ENCODE measurements around the gene XKR3. TPM values are rescaled to one million over a fixed set of nuclear protein-coding genes. Genes with fewer than 3 reads are reported as not detected.

Gene XKR3
- total and polyA plus RNA-seq, 2 experiments from 2014 or later = not detected

- no peak for TF ChIP-seq ETS1 (IDR thresholded peaks at IDR 0.05)
- TF ChIP-seq EZH2phosphoT487 (IDR thresholded peaks at IDR 0.05; ENCODE audit: unreplicated experiment) = no peak
- TF ChIP-seq CREB1 (CRISPR knock-in tag; IDR thresholded peaks at IDR 0.05; ENCODE audit: low read depth) = no peak
- TF ChIP-seq ZNF114 (CRISPR knock-in tag; IDR thresholded peaks at IDR 0.05) = no peak
- TF ChIP-seq NANOG (IDR thresholded peaks at IDR 0.05; ENCODE audit: borderline replicate concordance) = no peak
- no peak for TF ChIP-seq REST (IDR thresholded peaks at IDR 0.05; ENCODE audit: unreplicated experiment)
- TF ChIP-seq STAT1 (IDR thresholded peaks at IDR 0.05; ENCODE audit: unreplicated experiment) = no peak
- no peak for TF ChIP-seq CTCF (conservative IDR thresholded peaks at IDR 0.05; ENCODE audit: low read depth in 2 of 2)
- no peak for TF ChIP-seq ZNF331 (CRISPR knock-in tag; IDR thresholded peaks at IDR 0.05; ENCODE audit: low read depth)
- TF ChIP-seq JUNB (IDR thresholded peaks at IDR 0.05; ENCODE audit: unreplicated experiment) = no peak
These were observed 20.3 kb upstream of the XKR3 start (continued) for GRCh38 chr22:16845465-16845864.

GRCh38 chr22:16844529-16844928 lies 19.3 kb upstream of the XKR3 start:
- H3K4me2 ChIP-seq = no peak overlapping the region
- no peak overlapping the region for H3K27ac ChIP-seq (ENCODE audit: low read depth)
- ATAC-seq = no peak
- no peaks in the 10 kb centered on the region for H3K27me3 ChIP-seq (ENCODE audit: insufficient read depth)
- Mint-ChIP-seq H3K36me3 (ENCODE audit: low read depth) (peaks cover 7% of the 10 kb centered on the region; the same call in 2 of the 3 replicates), H3K27me3 (ENCODE audit: insufficient read depth, low read depth, poor library complexity) (peaks cover 3% of the 10 kb centered on the region), H3K27ac (no peak overlapping the region), H3K4me1 (no peaks in the 10 kb centered on the region), H3K4me3 (no peak overlapping the region), H3K9me3 (peaks cover 61% of the 10 kb centered on the region)
- no peak for DNase-seq (ENCODE audit: low spot score)
- no peak overlapping the region for H3K4me3 ChIP-seq
- no peaks in the 10 kb centered on the region for H3K36me3 ChIP-seq (ENCODE audit: insufficient read depth)
- H3K9me2 ChIP-seq (ENCODE audit: insufficient read depth) = 0 out of 2 replicates have a peak, but pooled peaks cover 3% of the 10 kb centered on the region
- no peaks in the 10 kb centered on the region for H3K79me2 ChIP-seq (replicated peaks; ENCODE audit: insufficient read depth)
- H3F3A ChIP-seq (replicated peaks; ENCODE audit: low read depth) = no peaks in the 10 kb centered on the region
- no peaks in the 10 kb centered on the region for H4K20me1 ChIP-seq (replicated peaks; ENCODE audit: insufficient read depth)
- H3K4me1 ChIP-seq (ENCODE audit: insufficient read depth) = no peaks in the 10 kb centered on the region
- H2AFZ ChIP-seq = no peak overlapping the region
- TF ChIP-seq ZNF462 (CRISPR knock-in tag; IDR thresholded peaks at IDR 0.05) = no peak

Measured in GM23338 (cell line).